ENCODE measurements around the gene H1-8. TPM values are rescaled to one million over a fixed set of nuclear protein-coding genes. Genes with fewer than 3 reads are reported as not detected.

H1-8 gene
- total and polyA plus RNA-seq, 4 donors, result not detected

GRCh38 chr3:129595544-129596193, 52.7 kb downstream of the H1-8 start:
- no peak for DNase-seq (ENCODE audit: low read depth in 4 of 6, low spot score in 6 of 6)
- WGBS (ENCODE audit: insufficient coverage), result 76% methylated on average over 10 of the region's 10 CpGs
- no peaks in the 10 kb centered on the region for H3K27me3 ChIP-seq (ENCODE audit: control insufficient read depth, insufficient read depth, low read length)
- peaks cover 2% of the 10 kb centered on the region for H3K36me3 ChIP-seq (ENCODE audit: control insufficient read depth, insufficient read depth, low read length)
- peak overlapping the region; percentile 90 for H3K27ac ChIP-seq (ENCODE audit: low read depth, low read length)
- H3K9me3 ChIP-seq (ENCODE audit: control insufficient read depth, insufficient read depth, low read length), result no peaks in the 10 kb centered on the region
- peaks cover 86% of the 10 kb centered on the region for H3K4me1 ChIP-seq (ENCODE audit: control insufficient read depth, insufficient read depth, low read length)
- no peak overlapping the region for H3K4me3 ChIP-seq (ENCODE audit: low read depth, low read length)

- Histone ChIP-seq H3K36me3 (ENCODE audit: control insufficient read depth, insufficient read depth, low read length) (peaks cover 2% of the 10 kb centered on the region), H3K27ac (ENCODE audit: low read depth, low read length) (peak overlapping the region; percentile 90), H3K4me1 (ENCODE audit: control insufficient read depth, insufficient read depth, low read length) (peaks cover 94% of the 10 kb centered on the region), H3K4me3 (ENCODE audit: low read depth, low read length) (no peak overlapping the region), H3K9me3 (ENCODE audit: control insufficient read depth, insufficient read depth, low read length) (no peaks in the 10 kb centered on the region), H3K27me3 (ENCODE audit: control insufficient read depth, insufficient read depth, low read length) (no peaks in the 10 kb centered on the region)
- DNase-seq (ENCODE audit: low read depth in 4 of 6, low spot score in 6 of 6), result peak in 5 of 6 donors; percentile 33 to 91 (median 61)
- 13% methylated on average over 22 of the region's 27 CpGs for WGBS (ENCODE audit: insufficient coverage)
These were observed 53.5 kb downstream of the H1-8 start for GRCh38 chr3:129596194-129597086.

DNA sequence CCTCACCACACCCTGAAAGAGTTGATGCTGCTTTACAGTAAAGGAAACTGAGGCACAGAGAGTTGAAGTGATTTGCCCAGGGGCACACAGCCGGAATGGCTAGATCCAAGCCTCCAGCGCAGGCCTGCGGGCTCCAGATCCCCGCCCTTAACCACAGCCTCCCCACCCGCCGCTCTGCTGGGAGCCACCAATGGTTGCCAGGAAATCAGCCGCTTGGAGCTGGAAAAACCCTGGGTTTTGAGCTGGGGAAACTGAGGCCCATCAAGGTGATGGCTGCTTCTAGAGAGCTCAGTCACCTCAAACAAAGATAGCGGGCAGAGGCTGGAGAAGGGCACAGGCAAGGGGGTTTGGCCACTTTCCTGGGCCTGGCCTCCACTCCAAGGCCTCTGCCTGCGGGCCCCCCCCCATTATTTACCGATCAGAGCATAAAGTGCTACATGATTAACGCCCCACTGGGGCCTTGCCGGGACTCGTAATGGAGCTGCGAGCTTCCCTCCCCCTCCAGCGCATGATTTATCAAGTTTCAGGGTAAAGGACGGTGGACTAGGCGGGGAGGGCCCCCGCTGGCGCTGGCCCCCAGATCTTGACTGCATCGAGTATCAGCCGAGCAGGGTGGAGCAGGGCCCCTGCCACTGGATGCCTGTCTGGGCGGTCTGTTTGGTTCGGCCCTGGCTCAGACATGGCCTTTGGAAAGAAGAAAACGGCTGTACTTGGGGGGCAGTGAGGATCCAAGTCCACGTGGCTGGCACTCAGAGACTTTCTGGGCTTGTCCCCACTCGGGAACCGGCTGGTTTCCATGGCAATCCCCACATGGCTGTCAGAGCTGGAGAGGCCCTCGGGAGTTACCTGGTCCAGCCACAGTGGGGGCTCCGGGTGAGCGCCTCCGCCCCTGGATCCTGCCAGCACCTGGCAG, 54.4 kb downstream of the H1-8 start:
- no peak overlapping the region for H3K4me3 ChIP-seq (ENCODE audit: low read depth, low read length)
- H3K36me3 ChIP-seq (ENCODE audit: control insufficient read depth, insufficient read depth, low read length), result peaks cover 2% of the 10 kb centered on the region
- peak in 2 of 6 donors; percentile 38 to 54 for DNase-seq (ENCODE audit: low read depth in 4 of 6, low spot score in 6 of 6)
- H3K27ac ChIP-seq (ENCODE audit: low read depth, low read length), result peak overlapping the region; percentile 90
- no peaks in the 10 kb centered on the region for H3K9me3 ChIP-seq (ENCODE audit: control insufficient read depth, insufficient read depth, low read length)
- H3K27me3 ChIP-seq (ENCODE audit: control insufficient read depth, insufficient read depth, low read length), result peaks cover 4% of the 10 kb centered on the region
- 39% methylated on average over 30 of the region's 31 CpGs for WGBS (ENCODE audit: insufficient coverage)
- H3K4me1 ChIP-seq (ENCODE audit: control insufficient read depth, insufficient read depth, low read length), result peaks cover 96% of the 10 kb centered on the region

DNA sequence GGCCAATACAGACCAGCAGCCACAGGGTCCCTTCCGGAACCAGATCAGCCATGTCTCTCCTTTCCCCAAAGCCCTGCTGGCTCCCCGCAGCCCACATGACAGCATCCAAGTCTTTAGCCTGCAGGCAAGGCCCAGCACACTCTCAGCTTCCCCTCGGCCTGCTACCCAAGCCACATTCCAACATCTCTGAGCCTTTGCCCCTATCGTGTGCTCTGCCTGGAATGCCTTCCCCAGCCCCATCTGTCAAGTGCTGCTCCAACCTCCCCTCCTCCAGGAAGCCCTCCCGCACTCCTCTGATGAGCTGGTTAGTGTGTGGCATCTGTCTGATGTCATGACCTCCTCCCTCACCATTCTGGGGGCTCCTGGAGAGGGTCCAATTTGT, 55.0 kb downstream of the H1-8 start:
- peak overlapping the region; percentile 90 for H3K27ac ChIP-seq (ENCODE audit: low read depth, low read length)
- no peak for DNase-seq (ENCODE audit: low read depth in 4 of 6, low spot score in 6 of 6)
- H3K9me3 ChIP-seq (ENCODE audit: control insufficient read depth, insufficient read depth, low read length), result no peaks in the 10 kb centered on the region
- H3K4me3 ChIP-seq (ENCODE audit: low read depth, low read length), result no peak overlapping the region
- 50% methylated on average over 4 of the region's 5 CpGs for WGBS (ENCODE audit: insufficient coverage)
- H3K36me3 ChIP-seq (ENCODE audit: control insufficient read depth, insufficient read depth, low read length), result peaks cover 2% of the 10 kb centered on the region
- H3K27me3 ChIP-seq (ENCODE audit: control insufficient read depth, insufficient read depth, low read length), result peaks cover 4% of the 10 kb centered on the region
- H3K4me1 ChIP-seq (ENCODE audit: control insufficient read depth, insufficient read depth, low read length), result peaks cover 95% of the 10 kb centered on the region

DNA sequence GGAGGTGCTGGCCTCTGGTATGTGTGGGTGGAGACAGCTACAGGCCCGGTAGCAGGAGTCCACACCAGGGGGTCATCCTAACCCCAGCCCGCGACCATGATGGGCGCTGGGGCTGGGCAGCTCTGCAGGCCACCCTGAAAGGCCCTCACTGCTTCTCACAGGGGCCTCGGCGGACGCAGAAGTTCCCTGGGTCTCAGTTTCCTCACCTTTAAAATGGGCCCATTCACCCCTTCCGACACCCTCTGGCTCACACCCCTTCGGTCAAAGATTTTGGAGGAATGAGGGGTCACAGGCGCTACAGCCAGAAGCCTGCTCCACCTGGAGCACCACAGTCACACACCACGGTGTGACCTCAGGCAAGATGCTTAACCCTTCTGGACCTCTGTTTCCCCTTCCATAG, 55.5 kb downstream of the H1-8 start:
- 84% methylated on average over 11 of the region's 11 CpGs for WGBS (ENCODE audit: insufficient coverage)
- H3K4me1 ChIP-seq (ENCODE audit: control insufficient read depth, insufficient read depth, low read length), result peaks cover 95% of the 10 kb centered on the region

GRCh38 chr3:129599073-129599472, 56.1 kb downstream of the H1-8 start:
- WGBS (ENCODE audit: insufficient coverage), result 65% methylated on average over 19 of the region's 19 CpGs
- DNase-seq (ENCODE audit: low read depth in 4 of 6, low spot score in 6 of 6), result no peak
- Histone ChIP-seq H3K36me3 (ENCODE audit: control insufficient read depth, insufficient read depth, low read length) (peaks cover 2% of the 10 kb centered on the region), H3K27me3 (ENCODE audit: control insufficient read depth, insufficient read depth, low read length) (peaks cover 10% of the 10 kb centered on the region), H3K4me3 (ENCODE audit: low read depth, low read length) (no peak overlapping the region), H3K27ac (ENCODE audit: low read depth, low read length) (no peak overlapping the region), H3K9me3 (ENCODE audit: control insufficient read depth, insufficient read depth, low read length) (no peaks in the 10 kb centered on the region), H3K4me1 (ENCODE audit: control insufficient read depth, insufficient read depth, low read length) (peaks cover 95% of the 10 kb centered on the region)

More for the DNA sequence above, 55.5 kb downstream of the H1-8 start:
- Histone ChIP-seq H3K27ac (ENCODE audit: low read depth, low read length) (no peak overlapping the region), H3K36me3 (ENCODE audit: control insufficient read depth, insufficient read depth, low read length) (peaks cover 2% of the 10 kb centered on the region), H3K4me3 (ENCODE audit: low read depth, low read length) (no peak overlapping the region), H3K9me3 (ENCODE audit: control insufficient read depth, insufficient read depth, low read length) (no peaks in the 10 kb centered on the region), H3K27me3 (ENCODE audit: control insufficient read depth, insufficient read depth, low read length) (peaks cover 4% of the 10 kb centered on the region)
- no peak for DNase-seq (ENCODE audit: low read depth in 4 of 6, low spot score in 6 of 6)

DNA sequence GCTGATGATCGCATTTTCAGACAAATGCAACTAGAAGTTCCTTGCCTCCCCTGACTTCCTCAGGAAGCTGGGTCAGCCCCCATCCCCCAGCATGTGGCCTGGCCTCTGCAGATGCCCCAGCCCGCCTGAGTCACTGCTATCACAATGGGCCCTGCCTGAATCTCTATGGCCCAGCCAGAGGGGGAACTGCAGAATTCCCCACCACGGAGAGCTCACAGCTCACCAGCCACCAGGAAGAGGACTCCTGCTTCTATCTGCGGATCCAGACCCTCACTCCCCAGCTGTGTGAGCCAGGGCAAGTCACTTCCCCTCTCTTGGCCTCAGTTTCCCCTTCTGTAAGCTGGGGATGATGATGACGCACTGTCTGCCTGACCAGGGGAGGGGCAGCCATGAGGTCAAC, 56.6 kb downstream of the H1-8 start:
- no peak overlapping the region for H3K27ac ChIP-seq (ENCODE audit: low read depth, low read length)
- no peak overlapping the region for H3K4me3 ChIP-seq (ENCODE audit: low read depth, low read length)
- 60% methylated on average over 3 of the region's 5 CpGs for WGBS (ENCODE audit: insufficient coverage)
- H3K27me3 ChIP-seq (ENCODE audit: control insufficient read depth, insufficient read depth, low read length), result peaks cover 15% of the 10 kb centered on the region
- peaks cover 2% of the 10 kb centered on the region for H3K36me3 ChIP-seq (ENCODE audit: control insufficient read depth, insufficient read depth, low read length)
- no peaks in the 10 kb centered on the region for H3K9me3 ChIP-seq (ENCODE audit: control insufficient read depth, insufficient read depth, low read length)
- peaks cover 95% of the 10 kb centered on the region for H3K4me1 ChIP-seq (ENCODE audit: control insufficient read depth, insufficient read depth, low read length)
- no peak for DNase-seq (ENCODE audit: low read depth in 4 of 6, low spot score in 6 of 6)

DNA sequence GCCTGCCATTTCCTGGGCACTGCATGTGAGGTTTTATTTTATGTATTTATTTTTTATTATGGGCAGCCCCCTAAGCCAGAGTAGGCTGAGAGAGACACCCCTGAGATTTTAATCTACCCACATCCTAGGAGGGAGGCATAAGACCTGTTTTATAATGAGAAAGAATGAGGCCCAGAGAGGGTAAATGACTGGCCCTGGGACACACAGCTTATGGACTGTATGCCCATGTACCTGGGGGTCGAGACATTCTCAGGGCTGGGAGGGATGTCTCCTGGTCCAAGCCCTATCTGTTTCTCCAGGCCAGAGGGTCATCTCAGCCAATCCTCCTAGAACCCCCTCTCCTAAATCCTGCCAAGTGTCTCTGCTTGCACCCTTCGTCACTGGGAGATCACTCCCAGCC, 57.4 kb downstream of the H1-8 start:
- WGBS (ENCODE audit: insufficient coverage), result 70% methylated on average over 2 of the region's 2 CpGs
- no peak for DNase-seq (ENCODE audit: low read depth in 4 of 6, low spot score in 6 of 6)
- H3K36me3 ChIP-seq (ENCODE audit: control insufficient read depth, insufficient read depth, low read length), result no peaks in the 10 kb centered on the region
- no peak overlapping the region for H3K4me3 ChIP-seq (ENCODE audit: low read depth, low read length)
- no peak overlapping the region for H3K27ac ChIP-seq (ENCODE audit: low read depth, low read length)
- no peaks in the 10 kb centered on the region for H3K9me3 ChIP-seq (ENCODE audit: control insufficient read depth, insufficient read depth, low read length)
- peaks cover 20% of the 10 kb centered on the region for H3K27me3 ChIP-seq (ENCODE audit: control insufficient read depth, insufficient read depth, low read length)
- H3K4me1 ChIP-seq (ENCODE audit: control insufficient read depth, insufficient read depth, low read length), result peaks cover 92% of the 10 kb centered on the region
